NCI-H1417 (cell line): ENCODE measurements around the gene ABCC6.
"Not testable (repeated sequence)": the region's sequence is repeated elsewhere in the genome, so short reads cannot be mapped to it uniquely, and the experiment has no call there.

Experiments
- DNase-seq, 3 experiments: peaks; one replicate each; lab custom pipeline; 2025; lab: John Stamatoyannopoulos, UW

Gene ABCC6

GRCh38 chr16:16190546-16190945 is 32.7 kb downstream of the ABCC6 start:
- no peak for DNase-seq

- no peak for DNase-seq
Observed at GRCh38 chr16:16189842-16190241, 33.5 kb downstream of the ABCC6 start.

GRCh38 chr16:16188827-16189226 is 34.5 kb downstream of the ABCC6 start:
- no peak for DNase-seq

GRCh38 chr16:16186820-16187219 is 36.5 kb downstream of the ABCC6 start:
- DNase-seq: no peak

- no peak for DNase-seq
Observed at GRCh38 chr16:16185095-16185494, 38.2 kb downstream of the ABCC6 start.

DNA sequence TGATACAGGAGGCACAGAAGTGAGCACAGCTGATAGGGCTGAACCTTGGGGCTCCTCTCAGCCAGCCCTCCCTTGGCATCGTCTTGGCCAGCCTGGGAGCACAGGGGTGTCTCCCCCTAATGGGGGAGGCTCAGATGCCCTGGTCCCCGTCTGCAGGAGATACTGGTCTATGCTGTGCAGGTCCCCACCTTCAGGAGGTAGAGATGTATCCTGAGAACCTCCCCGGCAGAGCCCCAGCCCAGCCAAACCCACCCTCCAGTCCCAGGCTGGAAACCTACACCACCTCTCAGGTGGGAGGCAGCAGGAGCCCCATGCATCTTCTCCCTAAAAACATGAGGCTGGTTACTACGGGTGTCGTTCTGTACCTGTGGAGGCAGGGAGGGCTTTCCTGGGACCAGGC is 38.7 kb downstream of the ABCC6 start:
- no peak for DNase-seq

DNA sequence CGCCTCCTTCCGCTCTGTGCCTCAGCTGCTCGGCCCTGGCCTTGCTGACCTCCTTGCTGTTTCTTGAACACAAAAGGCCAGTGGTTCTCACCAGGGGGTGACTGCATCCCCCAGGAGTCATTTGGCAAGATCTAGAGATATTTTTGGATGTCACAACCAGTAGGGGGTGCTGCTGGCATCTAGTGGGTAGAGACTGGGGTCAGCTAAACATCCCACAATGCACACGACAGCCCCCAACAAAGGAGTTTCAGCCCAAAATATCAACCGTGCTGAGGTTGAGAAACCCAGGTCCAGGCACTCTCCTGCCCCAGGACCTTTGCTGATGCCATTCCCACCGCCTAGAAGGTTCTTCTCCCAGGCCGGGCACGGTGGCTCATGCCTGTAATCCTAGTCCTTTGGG is 39.7 kb downstream of the ABCC6 start:
- DNase-seq: no peak

- no peak for DNase-seq
Observed at GRCh38 chr16:16182918-16183317, 40.4 kb downstream of the ABCC6 start.

GRCh38 chr16:16181748-16182147 is 41.5 kb downstream of the ABCC6 start:
- DNase-seq: not testable (repeated sequence)

DNA sequence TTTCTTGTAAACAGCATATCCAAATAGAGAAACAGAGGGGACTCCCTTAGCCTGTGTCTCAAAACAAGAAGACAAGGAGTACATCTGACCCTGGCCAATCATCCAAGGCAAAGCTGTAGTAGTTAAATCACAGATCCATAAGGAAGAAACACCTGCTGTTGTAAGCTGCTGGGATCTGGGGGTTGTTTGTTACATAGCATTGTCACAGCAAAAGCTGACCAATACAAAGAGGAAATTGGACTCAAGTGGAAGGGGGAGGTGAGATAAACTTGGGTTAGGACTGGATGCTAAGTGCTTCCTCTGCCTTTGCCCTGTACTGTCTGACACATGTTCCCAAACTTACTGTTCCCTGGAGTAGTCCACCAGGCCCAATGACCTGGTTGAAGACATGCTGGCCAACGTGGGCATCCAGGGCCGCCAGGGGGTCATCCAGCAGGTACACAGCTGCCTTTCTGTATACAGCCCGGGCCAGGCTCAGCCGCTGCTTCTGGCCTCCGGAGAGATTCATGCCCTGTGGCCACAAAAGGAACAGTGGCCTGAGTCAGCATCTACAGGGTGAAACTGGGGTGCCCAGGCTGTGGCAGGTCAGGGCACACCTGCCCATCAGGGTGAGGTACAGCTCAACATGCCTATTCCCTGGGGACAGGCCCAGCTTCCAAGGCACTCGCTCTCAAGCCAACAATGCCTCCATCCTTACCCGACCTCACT is 44.7 kb downstream of the ABCC6 start:
- DNase-seq: no peak

DNA sequence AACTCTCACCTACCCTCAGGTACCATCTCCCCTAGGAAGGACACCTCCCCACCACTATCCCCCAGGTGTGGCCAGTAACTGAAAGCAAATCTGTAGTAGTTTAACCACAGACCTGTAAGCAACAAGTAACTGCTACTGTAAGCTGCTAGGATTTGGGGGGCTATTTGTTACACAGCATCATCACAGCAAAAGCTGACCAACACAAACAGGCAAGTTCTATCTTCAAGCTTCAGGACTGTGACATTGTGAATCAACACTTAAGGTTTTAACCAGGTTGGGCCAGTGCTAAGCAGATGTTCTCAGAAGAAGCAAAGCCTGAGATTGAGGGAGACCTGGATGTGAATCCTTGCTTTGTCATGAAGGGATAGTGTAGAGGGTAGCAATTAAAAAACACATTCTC is 47.0 kb downstream of the ABCC6 start:
- DNase-seq: no peak

DNA sequence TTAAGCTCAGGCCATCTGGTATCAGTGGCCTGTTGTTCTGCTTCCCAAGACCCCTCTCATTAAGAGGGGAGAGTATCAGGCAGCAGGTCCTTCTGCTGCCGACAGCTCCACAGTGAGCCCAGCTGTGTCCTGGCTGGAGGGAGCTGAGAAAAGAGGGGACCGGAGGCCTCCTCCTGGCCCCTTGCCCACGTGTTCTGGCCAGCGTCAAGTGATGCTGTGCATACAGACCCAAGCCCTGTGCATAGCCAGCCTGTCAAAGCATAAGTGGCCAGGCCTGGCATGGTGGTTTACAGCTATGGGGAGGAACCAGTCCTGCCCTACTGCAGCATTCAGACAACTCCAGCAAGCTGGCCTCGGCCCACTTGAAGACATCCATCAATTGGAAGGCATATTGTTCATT is 48.0 kb downstream of the ABCC6 start:
- no peak for DNase-seq

DNA sequence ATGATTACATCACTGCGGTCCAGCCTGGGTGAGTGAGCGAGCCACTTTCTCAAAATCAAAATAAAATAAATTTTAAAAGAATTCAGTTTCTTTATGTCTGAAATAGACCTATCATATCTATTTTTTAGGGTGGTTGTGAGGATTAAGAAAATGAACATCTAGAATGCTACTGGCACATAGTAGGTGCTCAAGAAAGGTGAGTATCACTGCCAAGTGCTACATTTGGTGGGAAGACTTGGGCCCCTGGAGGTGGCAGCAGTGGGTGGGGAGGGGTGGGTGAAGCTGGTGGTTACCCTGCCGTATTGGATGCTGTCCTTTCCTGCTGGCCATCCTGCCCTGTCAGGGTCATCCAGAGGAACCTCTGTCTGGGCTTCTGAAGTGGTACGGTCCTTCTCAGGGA is 50.3 kb downstream of the ABCC6 start:
- no peak for DNase-seq

DNA sequence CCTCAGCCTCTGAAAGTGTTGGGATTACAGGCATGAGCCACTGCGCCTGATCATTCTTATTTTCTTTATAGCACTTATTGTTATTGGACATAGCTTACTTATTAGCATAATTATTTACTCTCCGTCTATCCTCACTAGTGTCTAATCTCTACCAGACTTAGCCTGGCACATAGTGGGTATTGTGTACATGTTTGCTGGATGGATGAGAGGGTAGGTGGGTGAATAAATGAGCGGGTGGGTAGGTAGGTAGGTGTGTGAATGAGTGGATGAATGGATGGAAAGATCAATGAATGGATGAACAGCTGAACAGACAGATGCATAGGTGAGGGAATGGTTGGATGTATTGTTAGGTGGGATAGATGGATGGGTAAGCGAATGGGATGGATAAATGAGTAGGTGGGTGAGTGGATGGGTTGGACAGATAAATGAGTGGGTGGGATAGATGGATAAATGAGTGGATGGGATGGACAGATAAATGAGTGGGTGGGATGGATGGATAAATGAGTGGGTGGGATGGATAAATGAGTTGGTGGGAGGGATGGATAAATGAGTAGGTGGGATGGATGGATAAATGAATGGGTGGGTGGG is 51.9 kb downstream of the ABCC6 start:
- DNase-seq: no peak

- DNase-seq: no peak
Observed at GRCh38 chr16:16169615-16170014, 53.7 kb downstream of the ABCC6 start.

DNA sequence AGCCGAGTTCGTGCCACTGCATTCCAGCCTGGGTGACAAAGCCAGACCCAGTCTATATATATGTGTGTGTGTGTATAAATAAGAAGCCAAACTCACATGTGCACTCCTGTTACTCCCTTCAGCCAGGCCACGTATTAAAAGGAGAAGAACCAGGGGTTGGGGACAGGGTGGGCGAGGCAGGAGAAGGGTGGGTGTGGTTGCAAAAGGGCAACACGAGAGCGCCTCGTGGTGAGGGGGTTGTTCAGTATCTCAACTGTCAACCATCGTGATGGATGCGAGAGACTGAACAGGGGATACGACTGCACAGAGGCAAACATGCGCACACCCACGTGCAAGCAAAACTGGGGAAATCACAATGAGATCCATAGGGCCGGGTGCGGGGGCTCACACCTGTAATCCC is 54.9 kb downstream of the ABCC6 start:
- no peak for DNase-seq

DNA sequence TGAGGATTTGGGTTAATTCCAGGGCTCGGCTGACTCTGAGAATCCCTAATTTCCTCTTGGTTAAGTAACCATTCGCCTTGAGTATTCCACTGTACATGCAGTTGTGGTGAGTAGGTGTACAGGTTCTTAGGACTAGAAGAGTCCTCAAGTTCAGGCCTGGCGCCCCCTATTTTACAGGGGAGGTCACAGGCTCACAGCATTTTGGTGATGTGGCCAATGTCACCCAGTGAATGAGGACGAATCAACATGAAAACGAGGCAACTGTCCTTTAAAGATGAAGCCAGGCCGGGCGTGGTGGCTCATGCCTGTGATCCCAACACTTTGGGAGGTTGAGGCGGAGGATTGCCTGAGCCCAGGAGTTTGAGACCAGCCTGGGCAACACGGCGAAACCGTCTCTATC is 55.4 kb downstream of the ABCC6 start:
- DNase-seq: no peak

- DNase-seq: no peak
Observed at GRCh38 chr16:16166949-16167348, 56.3 kb downstream of the ABCC6 start.

GRCh38 chr16:16166085-16166484 is 57.2 kb downstream of the ABCC6 start:
- no peak for DNase-seq

DNA sequence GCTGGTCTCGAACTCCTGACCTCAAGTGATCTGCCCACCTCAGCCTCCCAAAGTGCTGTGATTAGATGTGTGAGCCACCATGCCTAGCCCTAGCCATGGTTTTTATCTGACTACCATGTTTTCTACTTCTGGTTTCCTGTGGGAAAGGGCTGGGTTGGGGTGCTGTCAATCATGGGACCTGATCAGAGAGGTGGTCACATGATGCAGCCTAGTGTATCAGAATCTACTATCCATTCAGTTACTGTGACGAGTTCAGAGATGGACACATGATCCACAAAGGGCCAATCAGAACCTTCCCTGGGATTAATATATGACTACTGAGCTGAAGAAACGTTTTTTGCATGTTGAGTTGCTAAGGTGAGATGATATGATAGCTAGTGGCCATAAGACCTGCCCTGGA is 59.1 kb downstream of the ABCC6 start:
- no peak for DNase-seq

GRCh38 chr16:16163571-16163970 is 59.7 kb downstream of the ABCC6 start:
- DNase-seq: no peak

- DNase-seq: no peak
Observed at GRCh38 chr16:16163109-16163508, 60.2 kb downstream of the ABCC6 start.

- peak in 1 of 3 experiments; percentile 2 for DNase-seq
Observed at GRCh38 chr16:16162591-16162990, 60.7 kb downstream of the ABCC6 start.

GRCh38 chr16:16161840-16162239 is 61.5 kb downstream of the ABCC6 start:
- DNase-seq: not testable (repeated sequence)
